ENCODE data around the gene TICRR. TPM values are rescaled to one million over a fixed set of nuclear protein-coding genes. Genes with fewer than 3 reads are reported as not detected.

Gene TICRR
- total and polyA plus RNA-seq, 4 donors = under 0.01 to 7.3 (median 0.15) TPM

- Histone ChIP-seq H3K4me3 (ENCODE audit: low read depth in 1 of 3, low read length in 3 of 3) (peak overlapping the region in 2 of 3 donors; percentile 6 to 49), H3K27me3 (ENCODE audit: control insufficient read depth in 4 of 4, insufficient read depth in 4 of 4, low read length in 3 of 4) (no peaks in the 10 kb centered on the region), H3K27ac (ENCODE audit: low read depth in 1 of 2, low read length in 2 of 2) (no peak overlapping the region), H3K4me1 (ENCODE audit: control insufficient read depth in 4 of 4, insufficient read depth in 4 of 4, low read length in 3 of 4) (peaks cover under 1 to 9% (median 4%) of the 10 kb centered on the region in 4 donors), H3K9ac (ENCODE audit: low read depth in 1 of 2, low read length in 2 of 2) (no peak overlapping the region), H3K36me3 (ENCODE audit: control insufficient read depth in 4 of 4, insufficient read depth in 3 of 4, low read depth in 1 of 4, low read length in 3 of 4) (no peaks in the 10 kb centered on the region), H3K9me3 (ENCODE audit: control insufficient read depth in 4 of 4, low read length in 3 of 4) (no peaks in the 10 kb centered on the region)
- peak; percentile 89 for DNase-seq (ENCODE audit: low spot score)
- 48% methylated on average over 25 of the region's 25 CpGs for WGBS
- TF ChIP-seq CTCF (IDR thresholded peaks at IDR 0.05; ENCODE audit: low read depth, low read length, missing input control) = peak; percentile 84
- TF ChIP-seq MAX (IDR thresholded peaks at IDR 0.05) = no peak
- peak in 1 of 2 donors; percentile 34 for TF ChIP-seq HNF4A (conservative IDR thresholded peaks at IDR 0.05)
- peak; percentile 76 to 87 for TF ChIP-seq RAD21 (IDR thresholded peaks at IDR 0.05)
These were observed 72.1 kb downstream of the TICRR start for GRCh38 chr15:89647191-89647851.

- DNase-seq (ENCODE audit: low spot score) = no peak
- Histone ChIP-seq H3K9ac (ENCODE audit: low read depth in 1 of 2, low read length in 2 of 2) (no peak overlapping the region), H3K9me3 (ENCODE audit: control insufficient read depth in 4 of 4, low read length in 3 of 4) (no peaks in the 10 kb centered on the region), H3K36me3 (ENCODE audit: control insufficient read depth in 4 of 4, insufficient read depth in 3 of 4, low read depth in 1 of 4, low read length in 3 of 4) (no peaks in the 10 kb centered on the region), H3K4me3 (ENCODE audit: low read depth in 1 of 3, low read length in 3 of 3) (no peak overlapping the region), H3K4me1 (ENCODE audit: control insufficient read depth in 4 of 4, insufficient read depth in 4 of 4, low read length in 3 of 4) (peaks cover 0 to 9% (median 4%) of the 10 kb centered on the region in 4 donors), H3K27ac (ENCODE audit: low read depth in 1 of 2, low read length in 2 of 2) (no peak overlapping the region), H3K27me3 (ENCODE audit: control insufficient read depth in 4 of 4, insufficient read depth in 4 of 4, low read length in 3 of 4) (no peaks in the 10 kb centered on the region)
- 90% methylated on average over 102 of the region's 102 CpGs for WGBS
- TF ChIP-seq SP1 (IDR thresholded peaks at IDR 0.05) (no peak), YY1 (IDR thresholded peaks at IDR 0.05) (no peak), FOXA1 (IDR thresholded peaks at IDR 0.05) (no peak), TAF1 (conservative IDR thresholded peaks at IDR 0.05) (no peak), RAD21 (IDR thresholded peaks at IDR 0.05) (no peak), CTCF (IDR thresholded peaks at IDR 0.05; ENCODE audit: low read depth, low read length, missing input control) (no peak), GABPA (IDR thresholded peaks at IDR 0.05 in 1 of 2, conservative IDR thresholded peaks at IDR 0.05 in 1 of 2) (no peak), REST (IDR thresholded peaks at IDR 0.05) (no peak), NR2F2 (IDR thresholded peaks at IDR 0.05) (no peak), HNF4A (conservative IDR thresholded peaks at IDR 0.05) (no peak), HNF4G (IDR thresholded peaks at IDR 0.05) (no peak), ZBTB33 (IDR thresholded peaks at IDR 0.05) (no peak), FOXA2 (IDR thresholded peaks at IDR 0.05) (no peak), RXRA (IDR thresholded peaks at IDR 0.05) (no peak), MAX (IDR thresholded peaks at IDR 0.05) (no peak), EGR1 (IDR thresholded peaks at IDR 0.05; ENCODE audit: low read depth in 2 of 2) (no peak)
These were observed 73.1 kb downstream of the TICRR start for GRCh38 chr15:89648106-89649012.

All from liver (tissue), 9 donors.